HepG2 (cell line): ENCODE measurements around the gene VASN. TPM values are rescaled to one million over a fixed set of nuclear protein-coding genes. Genes with fewer than 3 reads are reported as not detected.

Experiments used
- ARNTL ChIP-seq: sonication (generic); formaldehyde crosslinking; IDR thresholded peaks from 2 replicates; pipeline ENCODE4 v1.4.0; 2020; ENCODE audit warnings: mild to moderate bottlenecking, missing genetic modification reagents
- CHD2 ChIP-seq: IDR thresholded peaks from 2 replicates; pipeline ENCODE4 v1.6.1; 2011; ENCODE audit warnings: low read depth, low read length, improper control_type of control experiment
- MAFF ChIP-seq: IDR thresholded peaks from 2 replicates; pipeline ENCODE4 v1.6.1; 2011; ENCODE audit warnings: low read depth, low read length, improper control_type of control experiment
- MED13 ChIP-seq: sonication (generic); formaldehyde crosslinking; IDR thresholded peaks from 2 replicates; pipeline ENCODE4 v1.5.0; 2020; ENCODE audit warnings: missing genetic modification reagents
- NAIF1 ChIP-seq: sonication (generic); formaldehyde crosslinking; IDR thresholded peaks from 2 replicates; pipeline ENCODE4 v1.5.0; 2020; ENCODE audit warnings: mild to moderate bottlenecking, missing genetic modification reagents, borderline replicate concordance
- NONO ChIP-seq, 2 experiments: fragments of 450-650 bp in 1 of 2; sonication (generic) in 1 of 2; formaldehyde crosslinking in 1 of 2; IDR thresholded peaks in 1 of 2; conservative IDR thresholded peaks in 1 of 2; 2 replicates each; pipeline versions ENCODE4 v1.6.1 to v1.8.0; 2017 to 2022; ENCODE audit warnings: mild to moderate bottlenecking in 1 of 2, missing genetic modification reagents in 1 of 2, moderate library complexity in 1 of 2
- NR2F2 ChIP-seq: IDR thresholded peaks from 2 replicates; pipeline ENCODE4 v1.6.1; 2012; ENCODE audit warnings: low read depth, inconsistent platforms, borderline replicate concordance
- POLR2G ChIP-seq: fragments of 200-400 bp; formaldehyde crosslinking; IDR thresholded peaks from 2 replicates; pipeline ENCODE4 v1.6.1; 2018; ENCODE audit warnings: mild to moderate bottlenecking, low read depth, low read length, moderate library complexity
- SIN3A ChIP-seq: IDR thresholded peaks from 2 replicates; pipeline ENCODE4 v1.6.1; 2011; ENCODE audit warnings: low read depth, mild to moderate bottlenecking, control low read depth, low read length, borderline replicate concordance
- SRF ChIP-seq: IDR thresholded peaks from 2 replicates; pipeline ENCODE4 v1.6.1; 2011; ENCODE audit warnings: mild to moderate bottlenecking, low read depth, low read length, moderate library complexity
- SRSF4 ChIP-seq: fragments of 200-400 bp; formaldehyde crosslinking; IDR thresholded peaks from one replicate; pipeline ENCODE4 v1.6.1; 2018; ENCODE audit warnings: mild to moderate bottlenecking, low read depth, low read length, moderate library complexity; ENCODE audit not compliant: poor library complexity, severe bottlenecking
- ZNF260 ChIP-seq: sonication (generic); formaldehyde crosslinking; IDR thresholded peaks from 2 replicates; pipeline ENCODE4 v1.4.0; 2020; ENCODE audit warnings: missing genetic modification reagents, low read depth, mild to moderate bottlenecking, borderline replicate concordance
- ZNF264 ChIP-seq: sonication (generic); formaldehyde crosslinking; IDR thresholded peaks from 2 replicates; pipeline ENCODE4 v1.4.0; 2020; ENCODE audit warnings: missing genetic modification reagents
- ZNF496 ChIP-seq: sonication (generic); formaldehyde crosslinking; IDR thresholded peaks from 2 replicates; pipeline ENCODE4 v1.8.1; 2023; ENCODE audit warnings: mild to moderate bottlenecking, moderate library complexity, missing genetic modification reagents; ENCODE audit not compliant: insufficient replicate concordance
- ZNF598 ChIP-seq: sonication (generic); formaldehyde crosslinking; IDR thresholded peaks from 2 replicates; pipeline ENCODE4 v1.5.1; 2020; ENCODE audit warnings: mild to moderate bottlenecking, missing genetic modification reagents, borderline replicate concordance
- ZNF605 ChIP-seq: sonication (generic); formaldehyde crosslinking; IDR thresholded peaks from 2 replicates; pipeline ENCODE4 v1.8.0; 2022; ENCODE audit warnings: mild to moderate bottlenecking, missing genetic modification reagents
- ZNF678 ChIP-seq: sonication (generic); formaldehyde crosslinking; IDR thresholded peaks from 2 replicates; pipeline ENCODE4 v1.4.0; 2020; ENCODE audit warnings: mild to moderate bottlenecking, missing genetic modification reagents
- ZNF749 ChIP-seq: sonication (generic); formaldehyde crosslinking; IDR thresholded peaks from 2 replicates; pipeline ENCODE4 v1.8.0; 2022; ENCODE audit warnings: mild to moderate bottlenecking, missing genetic modification reagents, moderate library complexity, borderline replicate concordance
- ZNF792 ChIP-seq: IDR thresholded peaks from 2 replicates; pipeline ENCODE4 v1.6.1; 2016
- ZSCAN12 ChIP-seq: sonication (generic); formaldehyde crosslinking; IDR thresholded peaks from 2 replicates; pipeline ENCODE4 v1.9.0; 2021; ENCODE audit warnings: mild to moderate bottlenecking, missing genetic modification reagents
- polyA plus RNA-seq, 8 experiments: library from polyadenylated mRNA; depleted of rRNA in 3 of 8; stranded (reverse) in 7 of 8; unstranded in 1 of 8; fragments of >200 nt; fragmentation: Illumina TruSeq in 4 of 8; extraction: Trizol in 4 of 8; gene quantifications; 2 replicates each; pipeline versions ENCODE4 v1.2.1 to v1.2.3, GENCODE V29; 2011 to 2016; ENCODE audit warnings: low read depth in 4 of 8, missing spikeins in 1 of 8, mixed read lengths in 1 of 8; ENCODE audit not compliant: insufficient read depth in 1 of 8
- total RNA-seq, 5 experiments: library from RNA; depleted of rRNA; stranded (reverse); fragments of >200 nt; fragmentation: Illumina TruSeq; extraction: Trizol; gene quantifications; 2 replicates each; pipeline ENCODE4 v1.2.3, GENCODE V29; 2016; ENCODE audit warnings: low read depth in 1 of 5
- TF ChIP-seq, protein P1 (sequence below): sonication (generic); formaldehyde crosslinking; conservative IDR thresholded peaks from 2 replicates; pipeline ENCODE4 v1.4.0; 2020; ENCODE audit warnings: missing genetic modification reagents
- TF ChIP-seq, protein P2 (sequence below): sonication (generic); formaldehyde crosslinking; IDR thresholded peaks from 2 replicates; pipeline ENCODE4 v1.5.0; 2020; ENCODE audit warnings: missing genetic modification reagents
- TF ChIP-seq, protein P3 (sequence below): sonication (generic); formaldehyde crosslinking; conservative IDR thresholded peaks from 2 replicates; pipeline ENCODE4 v1.4.0; 2020; ENCODE audit warnings: missing genetic modification reagents
- TF ChIP-seq, protein P4 (sequence below): sonication (generic); formaldehyde crosslinking; IDR thresholded peaks from 2 replicates; pipeline ENCODE4 v1.4.0; 2020; ENCODE audit warnings: mild to moderate bottlenecking, missing genetic modification reagents
- TF ChIP-seq, protein P5 (sequence below): sonication (generic); formaldehyde crosslinking; IDR thresholded peaks from 2 replicates; pipeline ENCODE4 v1.5.1; 2020; ENCODE audit warnings: mild to moderate bottlenecking, moderate library complexity, missing genetic modification reagents

VASN gene
- total and polyA plus RNA-seq, 2 of the 13 experiments (the other 11 are each of a cell fraction or from before 2014, with no cell fraction given) = 8.4 to 18.2 TPM

DNA sequence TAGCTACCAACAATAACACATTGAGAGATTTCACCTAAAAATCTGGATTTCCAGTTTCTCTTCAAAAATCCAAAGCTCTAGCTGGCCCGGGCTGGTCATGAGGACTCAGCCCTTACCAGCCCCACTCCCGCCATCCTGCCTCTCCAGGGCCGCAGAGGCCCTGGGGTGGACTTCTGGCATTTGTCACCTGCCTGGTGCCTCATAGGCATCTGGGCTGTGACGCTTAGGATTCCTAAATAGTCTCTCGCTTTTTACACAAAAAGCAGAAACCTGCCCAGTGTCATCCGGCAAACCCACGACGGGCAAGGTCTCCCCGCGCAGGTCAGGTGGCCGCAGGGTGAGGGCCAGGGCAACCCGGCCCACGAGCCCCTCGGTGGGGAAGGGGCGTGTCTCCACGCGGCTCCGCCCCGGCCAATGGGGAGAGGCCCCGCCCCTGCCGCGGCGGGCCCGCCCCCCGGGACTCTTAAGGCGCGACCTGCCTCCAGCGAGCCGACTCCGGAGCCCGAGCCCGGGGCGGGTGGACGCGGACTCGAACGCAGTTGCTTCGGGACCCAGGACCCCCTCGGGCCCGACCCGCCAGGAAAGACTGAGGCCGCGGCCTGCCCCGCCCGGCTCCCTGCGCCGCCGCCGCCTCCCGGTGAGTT, at the start of gene VASN (continued):
- TF ChIP-seq ZNF605 (0 out of 2 replicates have a peak, but pooled peaks have one; percentile 33), SRSF4 (no peak), NR2F2 (no peak), ZNF792 (CRISPR knock-in tag) (peak; percentile 65; the same call in 1 of the 2 replicates), NAIF1 (CRISPR knock-in tag) (no peak), SIN3A (peak; percentile 66; the same call in 1 of the 2 replicates), ARNTL (CRISPR knock-in tag) (0 out of 2 replicates have a peak, but pooled peaks have one; percentile 66), MAFF (no peak), POLR2G (peak; percentile 99), ZSCAN12 (no peak), MED13 (peak; percentile 89), ZNF264 (CRISPR knock-in tag) (no peak), ZNF678 (no peak), ZNF260 (no peak), ZNF496 (CRISPR knock-in tag) (no peak), ZNF749 (CRISPR knock-in tag) (no peak; the same call in 1 of the 2 replicates), SRF (0 out of 2 replicates have a peak, but pooled peaks have one; percentile 25), ZNF598 (peak; percentile 23; the same call in 1 of the 2 replicates), NONO (IDR thresholded peaks at IDR 0.05) (no peak), NONO (CRISPR knock-in tag; conservative IDR thresholded peaks at IDR 0.05) (peak; percentile 54; the same call in 1 of the 2 replicates), CHD2 (no peak)
- TF ChIP-seq, protein P1, sequence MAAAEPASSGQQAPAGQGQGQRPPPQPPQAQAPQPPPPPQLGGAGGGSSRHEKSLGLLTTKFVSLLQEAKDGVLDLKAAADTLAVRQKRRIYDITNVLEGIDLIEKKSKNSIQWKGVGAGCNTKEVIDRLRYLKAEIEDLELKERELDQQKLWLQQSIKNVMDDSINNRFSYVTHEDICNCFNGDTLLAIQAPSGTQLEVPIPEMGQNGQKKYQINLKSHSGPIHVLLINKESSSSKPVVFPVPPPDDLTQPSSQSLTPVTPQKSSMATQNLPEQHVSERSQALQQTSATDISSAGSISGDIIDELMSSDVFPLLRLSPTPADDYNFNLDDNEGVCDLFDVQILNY (CRISPR knock-in tag) = no peak
- TF ChIP-seq, protein P2, sequence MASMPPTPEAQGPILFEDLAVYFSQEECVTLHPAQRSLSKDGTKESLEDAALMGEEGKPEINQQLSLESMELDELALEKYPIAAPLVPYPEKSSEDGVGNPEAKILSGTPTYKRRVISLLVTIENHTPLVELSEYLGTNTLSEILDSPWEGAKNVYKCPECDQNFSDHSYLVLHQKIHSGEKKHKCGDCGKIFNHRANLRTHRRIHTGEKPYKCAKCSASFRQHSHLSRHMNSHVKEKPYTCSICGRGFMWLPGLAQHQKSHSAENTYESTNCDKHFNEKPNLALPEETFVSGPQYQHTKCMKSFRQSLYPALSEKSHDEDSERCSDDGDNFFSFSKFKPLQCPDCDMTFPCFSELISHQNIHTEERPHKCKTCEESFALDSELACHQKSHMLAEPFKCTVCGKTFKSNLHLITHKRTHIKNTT (CRISPR knock-in tag) = no peak
- TF ChIP-seq, protein P3, sequence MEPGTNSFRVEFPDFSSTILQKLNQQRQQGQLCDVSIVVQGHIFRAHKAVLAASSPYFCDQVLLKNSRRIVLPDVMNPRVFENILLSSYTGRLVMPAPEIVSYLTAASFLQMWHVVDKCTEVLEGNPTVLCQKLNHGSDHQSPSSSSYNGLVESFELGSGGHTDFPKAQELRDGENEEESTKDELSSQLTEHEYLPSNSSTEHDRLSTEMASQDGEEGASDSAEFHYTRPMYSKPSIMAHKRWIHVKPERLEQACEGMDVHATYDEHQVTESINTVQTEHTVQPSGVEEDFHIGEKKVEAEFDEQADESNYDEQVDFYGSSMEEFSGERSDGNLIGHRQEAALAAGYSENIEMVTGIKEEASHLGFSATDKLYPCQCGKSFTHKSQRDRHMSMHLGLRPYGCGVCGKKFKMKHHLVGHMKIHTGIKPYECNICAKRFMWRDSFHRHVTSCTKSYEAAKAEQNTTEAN (CRISPR knock-in tag) = no peak
- TF ChIP-seq, protein P4, sequence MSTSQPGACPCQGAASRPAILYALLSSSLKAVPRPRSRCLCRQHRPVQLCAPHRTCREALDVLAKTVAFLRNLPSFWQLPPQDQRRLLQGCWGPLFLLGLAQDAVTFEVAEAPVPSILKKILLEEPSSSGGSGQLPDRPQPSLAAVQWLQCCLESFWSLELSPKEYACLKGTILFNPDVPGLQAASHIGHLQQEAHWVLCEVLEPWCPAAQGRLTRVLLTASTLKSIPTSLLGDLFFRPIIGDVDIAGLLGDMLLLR = peak; percentile 79; the same call in 1 of the 2 replicates
- TF ChIP-seq, protein P5, sequence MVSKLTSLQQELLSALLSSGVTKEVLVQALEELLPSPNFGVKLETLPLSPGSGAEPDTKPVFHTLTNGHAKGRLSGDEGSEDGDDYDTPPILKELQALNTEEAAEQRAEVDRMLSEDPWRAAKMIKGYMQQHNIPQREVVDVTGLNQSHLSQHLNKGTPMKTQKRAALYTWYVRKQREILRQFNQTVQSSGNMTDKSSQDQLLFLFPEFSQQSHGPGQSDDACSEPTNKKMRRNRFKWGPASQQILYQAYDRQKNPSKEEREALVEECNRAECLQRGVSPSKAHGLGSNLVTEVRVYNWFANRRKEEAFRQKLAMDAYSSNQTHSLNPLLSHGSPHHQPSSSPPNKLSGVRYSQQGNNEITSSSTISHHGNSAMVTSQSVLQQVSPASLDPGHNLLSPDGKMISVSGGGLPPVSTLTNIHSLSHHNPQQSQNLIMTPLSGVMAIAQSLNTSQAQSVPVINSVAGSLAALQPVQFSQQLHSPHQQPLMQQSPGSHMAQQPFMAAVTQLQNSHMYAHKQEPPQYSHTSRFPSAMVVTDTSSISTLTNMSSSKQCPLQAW = 0 out of 2 replicates have a peak, but pooled peaks have one; percentile 47
